Endodermal cell (in vitro differentiated cells): ENCODE measurements around the gene FBXL17. TPM values are rescaled to one million over a fixed set of nuclear protein-coding genes. Genes with fewer than 3 reads are reported as not detected.

Source experiments
- DNase-seq: peaks from one replicate; pipeline ENCODE4 v3.0.0-alpha.2; 2017
- H3K27ac ChIP-seq: 2 replicates; pipeline ENCODE4 v1.5.1; 2013; ENCODE audit warnings: mild to moderate bottlenecking, low read depth, low read length, moderate library complexity
- H3K27me3 ChIP-seq: 2 replicates; pipeline ENCODE4 v1.6.1; 2013; ENCODE audit warnings: mild to moderate bottlenecking, low read length, moderate library complexity; ENCODE audit not compliant: insufficient read depth, control insufficient read depth, poor library complexity, severe bottlenecking
- H3K36me3 ChIP-seq: 2 replicates; pipeline ENCODE4 v1.7.0; 2013; ENCODE audit warnings: mild to moderate bottlenecking, low read length, moderate library complexity; ENCODE audit not compliant: control insufficient read depth, insufficient read depth
- H3K4me1 ChIP-seq: one replicate; pipeline ENCODE4 v1.7.0; 2013; ENCODE audit warnings: low read length; ENCODE audit not compliant: control insufficient read depth, insufficient read depth
- H3K4me3 ChIP-seq: 2 replicates; pipeline ENCODE4 v1.5.1; 2013; ENCODE audit warnings: mild to moderate bottlenecking, low read length, moderate library complexity
- H3K9ac ChIP-seq: 2 replicates; pipeline ENCODE4 v1.6.1; 2013; ENCODE audit warnings: mild to moderate bottlenecking, low read length, moderate library complexity; ENCODE audit not compliant: poor library complexity, severe bottlenecking; ENCODE audit errors: extremely low read depth
- H3K9me3 ChIP-seq: 2 replicates; pipeline ENCODE4 v1.6.1; 2013; ENCODE audit warnings: mild to moderate bottlenecking, low read length, moderate library complexity; ENCODE audit not compliant: control insufficient read depth
- H3K27ac Mint-ChIP-seq: 2 replicates; pipeline ENCODE4 v1.8.0; 2020; ENCODE audit warnings: mixed read lengths
- H3K27me3 Mint-ChIP-seq: 2 replicates; pipeline ENCODE4 v1.8.0; 2021; ENCODE audit warnings: mild to moderate bottlenecking, mixed read lengths; ENCODE audit not compliant: insufficient read depth
- H3K36me3 Mint-ChIP-seq: 2 replicates; pipeline ENCODE4 v1.8.0; 2020; ENCODE audit warnings: low read depth, mixed read lengths
- H3K4me1 Mint-ChIP-seq: 2 replicates; pipeline ENCODE4 v1.8.0; 2020; ENCODE audit warnings: mixed read lengths
- H3K4me3 Mint-ChIP-seq: 2 replicates; pipeline ENCODE4 v1.8.0; 2020; ENCODE audit warnings: mild to moderate bottlenecking, moderate library complexity, mixed read lengths
- H3K9me3 Mint-ChIP-seq: 2 replicates; pipeline ENCODE4 v1.8.0; 2020; ENCODE audit warnings: mild to moderate bottlenecking, mixed read lengths
- CTCF ChIP-seq: fragments of 200-600 bp; sonication (generic); conservative IDR thresholded peaks from 2 replicates; pipeline ENCODE4 v1.5.0; 2021; ENCODE audit warnings: antibody characterized with exemption, mild to moderate bottlenecking
- WGBS, 2 experiments: methylation state at CpG; one replicate each; pipeline versions ENCODE4 v1.1.5 to v1.1.7; 2013; ENCODE audit warnings: missing lambda C conversion rate in 2 of 2, mixed read lengths in 1 of 2; ENCODE audit not compliant: insufficient coverage in 1 of 2, insufficient read length in 1 of 2; 5-methylcytosine and 5-hydroxymethylcytosine counted together
- total RNA-seq, 2 donors: library from RNA; stranded (reverse); fragmentation: NEBNext Ultra II Directional in 1 of 2; extraction: Animal tissue kit (Norgen Biotek cat#: 25700) in 1 of 2; gene quantifications; 2 replicates in 1 of 2; 3 replicates in 1 of 2; pipeline ENCODE4 v1.2.1, GENCODE V29; 2021

Gene FBXL17
- total RNA-seq, 2 donors from 2014 or later = 7.4 to 8.6 TPM

- H3K27ac ChIP-seq = no peak overlapping the region
- DNase-seq = no peak
- no peak for TF ChIP-seq CTCF
- Mint-ChIP-seq H3K4me3 (no peak overlapping the region), H3K4me1 (no peaks in the 10 kb centered on the region), H3K36me3 (no peaks in the 10 kb centered on the region), H3K27me3 (no peaks in the 10 kb centered on the region), H3K27ac (no peak overlapping the region), H3K9me3 (peaks cover 8% of the 10 kb centered on the region)
- no peaks in the 10 kb centered on the region for H3K9me3 ChIP-seq
- no peaks in the 10 kb centered on the region for H3K36me3 ChIP-seq
- H3K9ac ChIP-seq = no peak overlapping the region
- H3K27me3 ChIP-seq = no peaks in the 10 kb centered on the region
- 92% methylated on average over 3 of the region's 3 CpGs; no CpG with 5 or more reads in 1 of the 2 experiments for WGBS, 2 experiments
- no peak overlapping the region for H3K4me3 ChIP-seq
- no peaks in the 10 kb centered on the region for H3K4me1 ChIP-seq
Measured at GRCh38 chr5:107900721-107901120, 481.2 kb downstream of the FBXL17 start.

GRCh38 chr5:107894361-107894760, 487.5 kb downstream of the FBXL17 start:
- no peaks in the 10 kb centered on the region for H3K27me3 ChIP-seq
- H3K4me1 ChIP-seq = no peaks in the 10 kb centered on the region
- 94 to 100% methylated on average over 1 of the region's 1 CpG for WGBS, 2 experiments
- no peak overlapping the region for H3K4me3 ChIP-seq
- Mint-ChIP-seq H3K4me1 (peaks cover 6% of the 10 kb centered on the region), H3K27me3 (no peaks in the 10 kb centered on the region), H3K4me3 (no peak overlapping the region), H3K9me3 (peaks cover 8% of the 10 kb centered on the region), H3K36me3 (no peaks in the 10 kb centered on the region), H3K27ac (no peak overlapping the region)
- H3K9ac ChIP-seq = no peak overlapping the region
- no peak overlapping the region for H3K27ac ChIP-seq
- H3K36me3 ChIP-seq = no peaks in the 10 kb centered on the region
- no peak for DNase-seq
- no peaks in the 10 kb centered on the region for H3K9me3 ChIP-seq
- no peak for TF ChIP-seq CTCF

GRCh38 chr5:107893642-107894041, 488.3 kb downstream of the FBXL17 start:
- no peaks in the 10 kb centered on the region for H3K27me3 ChIP-seq
- Mint-ChIP-seq H3K36me3 (no peaks in the 10 kb centered on the region), H3K9me3 (peaks cover 3% of the 10 kb centered on the region), H3K4me3 (no peak overlapping the region), H3K27me3 (no peaks in the 10 kb centered on the region), H3K4me1 (peaks cover 6% of the 10 kb centered on the region), H3K27ac (no peak overlapping the region)
- H3K9ac ChIP-seq = no peak overlapping the region
- TF ChIP-seq CTCF = no peak
- no peaks in the 10 kb centered on the region for H3K4me1 ChIP-seq
- no peak for DNase-seq
- no peak overlapping the region for H3K4me3 ChIP-seq
- WGBS, 2 experiments = 92 to 97% methylated on average over 2 to 4 of the region's 4 CpGs
- H3K9me3 ChIP-seq = no peaks in the 10 kb centered on the region
- no peak overlapping the region for H3K27ac ChIP-seq
- H3K36me3 ChIP-seq = no peaks in the 10 kb centered on the region
